SHP77 treated with DMSO at 0.1 percent for 48 hours (cell line): ENCODE measurements around the gene BMP10.

Experiments
- DNase-seq: peaks from one replicate; lab custom pipeline; 2025; lab: John Stamatoyannopoulos, UW

BMP10 gene, protein sequence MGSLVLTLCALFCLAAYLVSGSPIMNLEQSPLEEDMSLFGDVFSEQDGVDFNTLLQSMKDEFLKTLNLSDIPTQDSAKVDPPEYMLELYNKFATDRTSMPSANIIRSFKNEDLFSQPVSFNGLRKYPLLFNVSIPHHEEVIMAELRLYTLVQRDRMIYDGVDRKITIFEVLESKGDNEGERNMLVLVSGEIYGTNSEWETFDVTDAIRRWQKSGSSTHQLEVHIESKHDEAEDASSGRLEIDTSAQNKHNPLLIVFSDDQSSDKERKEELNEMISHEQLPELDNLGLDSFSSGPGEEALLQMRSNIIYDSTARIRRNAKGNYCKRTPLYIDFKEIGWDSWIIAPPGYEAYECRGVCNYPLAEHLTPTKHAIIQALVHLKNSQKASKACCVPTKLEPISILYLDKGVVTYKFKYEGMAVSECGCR

DNA sequence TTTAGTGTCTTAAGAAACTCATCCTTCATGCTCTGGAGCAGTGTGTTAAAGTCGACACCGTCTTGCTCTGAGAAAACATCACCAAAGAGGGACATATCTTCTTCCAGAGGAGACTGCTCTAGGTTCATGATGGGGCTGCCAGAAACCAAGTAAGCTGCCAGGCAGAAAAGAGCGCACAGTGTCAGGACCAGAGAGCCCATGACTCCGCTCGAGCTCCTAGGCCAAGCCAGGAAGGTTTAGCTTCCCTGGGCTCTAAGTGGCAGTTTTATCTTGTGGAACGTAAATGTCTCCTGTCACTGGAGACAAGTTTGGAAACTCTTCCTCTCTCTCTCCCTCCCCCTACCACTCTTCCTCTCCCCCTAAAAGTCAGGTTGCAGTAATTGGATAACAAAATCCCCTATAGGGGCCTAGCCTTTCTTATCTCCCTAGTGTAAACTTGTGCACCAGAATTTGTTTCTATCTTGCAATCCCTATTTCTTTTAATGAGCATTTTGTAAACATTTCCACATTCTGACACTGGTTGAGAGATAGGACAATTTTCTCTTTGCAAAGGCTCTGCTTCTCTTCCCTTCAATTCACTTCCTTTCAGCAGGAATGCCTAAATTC is at the start of gene BMP10:
Gene BMP10 (minus strand): TSS at position 239 of the 606 bp plus-strand sequence. CDS start 39 bp downstream, at position 200.
- DNase-seq = no peak

- DNase-seq = no peak
Measured at GRCh38 chr2:68920481-68921170, 49.4 kb upstream of the BMP10 start.

DNA sequence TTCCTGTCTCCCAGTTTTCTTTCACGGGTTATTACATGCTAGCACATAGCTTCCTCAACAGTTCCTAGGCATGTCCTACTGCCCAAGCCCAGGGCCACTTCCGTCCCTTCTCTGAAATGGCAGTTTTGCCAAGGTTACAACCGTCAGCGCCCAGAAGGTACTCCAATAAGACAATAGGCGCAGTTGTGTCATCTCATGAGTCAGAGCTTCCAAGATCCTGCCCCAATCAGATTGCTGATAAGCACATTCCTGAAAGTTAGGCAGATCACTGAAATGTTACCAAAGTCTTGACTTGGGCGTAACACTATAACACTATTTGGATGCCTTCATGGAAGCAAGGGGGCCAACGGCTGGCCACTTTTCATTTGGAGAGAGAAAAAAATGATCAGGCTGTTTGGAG is 47.3 kb upstream of the BMP10 start:
- DNase-seq = no peak

DNA sequence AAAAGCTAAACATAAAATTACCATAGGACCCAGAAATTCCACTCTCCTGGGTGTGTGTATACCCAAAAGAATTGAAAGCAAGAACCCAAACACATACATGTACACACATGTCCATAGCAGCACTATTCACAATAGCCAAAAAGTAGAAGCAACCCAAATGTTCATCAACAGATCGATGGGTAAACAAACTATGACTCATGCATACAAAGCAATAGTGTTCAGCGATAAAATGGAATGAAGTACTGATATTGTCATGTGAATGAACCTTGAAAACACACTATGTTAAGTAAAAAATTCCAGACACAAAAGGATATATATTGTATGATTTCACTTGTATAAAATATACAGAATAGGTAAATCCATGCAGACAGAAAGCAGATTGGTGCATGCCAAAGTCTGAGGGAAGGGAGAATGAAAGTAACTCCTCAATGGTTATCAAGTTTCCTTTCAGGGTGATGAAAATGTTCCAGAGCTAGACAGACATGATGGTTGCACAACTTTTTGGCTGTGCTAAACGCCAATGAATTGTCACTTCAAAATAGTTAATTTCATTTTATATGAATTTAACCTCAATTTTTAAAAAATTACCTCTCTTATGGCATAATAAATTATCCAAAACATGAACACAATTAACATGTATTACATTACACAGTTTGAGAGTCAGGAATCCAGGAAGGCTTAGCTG is 46.0 kb upstream of the BMP10 start:
- no peak for DNase-seq

GRCh38 chr2:68916226-68916625 is 45.0 kb upstream of the BMP10 start:
- DNase-seq = no peak

DNA sequence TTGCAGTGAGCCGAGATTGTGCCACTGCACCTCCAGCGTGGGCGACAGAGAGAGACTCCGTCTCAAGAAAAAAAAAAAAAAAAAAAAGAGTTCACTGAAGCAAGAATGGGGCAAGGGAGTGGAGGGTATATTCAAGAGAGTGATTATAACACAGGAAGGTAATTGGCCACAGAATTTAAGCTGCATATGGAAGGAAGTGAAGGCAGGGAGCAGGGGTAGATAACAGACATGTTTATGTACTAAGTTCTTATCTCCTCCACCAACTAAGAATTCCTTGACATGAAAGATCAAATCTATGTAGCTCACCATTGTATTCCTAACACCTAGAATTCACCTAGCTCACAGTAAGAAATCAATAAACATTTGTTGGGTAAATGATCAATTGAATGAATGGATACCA is 44.2 kb upstream of the BMP10 start:
- no peak for DNase-seq

DNA sequence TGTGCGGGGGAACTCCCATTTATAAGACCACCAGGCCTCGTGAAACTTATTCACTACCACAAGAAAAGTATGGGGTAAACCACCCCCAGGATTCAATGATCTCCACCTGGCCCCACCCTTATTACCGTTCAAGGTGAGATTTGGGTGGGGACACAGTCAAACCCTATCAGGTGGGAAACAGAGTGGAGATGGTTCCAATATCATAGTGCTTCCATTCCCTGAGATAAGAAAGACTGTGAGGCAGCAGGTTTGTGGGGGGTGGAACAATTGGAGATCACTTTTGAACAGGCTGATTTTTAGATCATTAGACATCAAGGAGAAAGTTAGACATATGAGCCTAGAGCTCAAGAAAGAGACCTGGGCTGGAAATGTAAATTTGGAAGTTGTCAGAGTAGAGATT is 42.2 kb upstream of the BMP10 start:
- DNase-seq = no peak

DNA sequence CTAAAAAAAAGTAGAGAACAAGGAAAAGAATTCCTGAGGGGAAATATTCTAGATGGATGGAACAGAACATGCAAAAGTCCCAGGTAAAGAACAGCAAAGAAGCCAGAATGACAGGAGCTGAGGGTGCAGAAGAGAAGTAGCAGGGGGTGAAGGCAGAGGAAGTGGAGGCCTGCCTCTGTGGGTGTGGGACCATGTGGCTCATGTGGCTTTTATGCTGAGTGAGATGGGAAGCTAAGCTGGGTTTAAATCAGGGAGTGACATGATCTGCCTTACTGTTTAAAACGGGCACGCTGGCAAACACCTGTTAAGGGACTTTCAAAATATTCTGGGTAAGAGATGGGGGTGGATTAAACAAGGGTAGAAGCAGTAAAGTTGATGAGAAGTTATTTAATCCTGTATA is 41.5 kb upstream of the BMP10 start:
- DNase-seq = no peak

GRCh38 chr2:68912111-68912510 is 40.9 kb upstream of the BMP10 start:
- DNase-seq = no peak

DNA sequence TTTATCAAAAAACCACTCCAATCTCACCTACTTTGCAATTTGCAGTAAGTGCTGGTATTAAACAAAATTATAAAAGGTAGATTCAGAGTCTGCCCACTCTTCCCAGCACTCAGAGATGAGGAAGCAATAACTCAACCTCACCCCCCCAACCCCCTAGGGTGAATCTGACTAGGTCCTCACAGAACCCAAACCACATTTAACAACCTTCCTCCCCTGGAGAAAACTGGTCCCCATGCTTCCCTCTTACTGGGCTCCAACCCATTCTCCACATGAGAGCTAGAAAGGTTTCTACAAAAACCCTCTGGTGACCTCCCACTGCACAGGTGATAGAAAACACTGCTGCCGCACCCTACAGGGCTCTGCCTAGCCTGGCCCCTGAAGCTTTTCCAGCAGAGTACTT is 40.5 kb upstream of the BMP10 start:
- no peak for DNase-seq

- DNase-seq = no peak
Measured at GRCh38 chr2:68911246-68911645, 40.0 kb upstream of the BMP10 start.

GRCh38 chr2:68909793-68910674 is 38.8 kb upstream of the BMP10 start:
- peak; percentile 17 for DNase-seq

GRCh38 chr2:68908392-68908970 is 37.3 kb upstream of the BMP10 start:
- peak; percentile 56 for DNase-seq

GRCh38 chr2:68907920-68908253 is 36.7 kb upstream of the BMP10 start:
- no peak for DNase-seq

GRCh38 chr2:68907232-68907919 is 36.2 kb upstream of the BMP10 start:
- no peak for DNase-seq

DNA sequence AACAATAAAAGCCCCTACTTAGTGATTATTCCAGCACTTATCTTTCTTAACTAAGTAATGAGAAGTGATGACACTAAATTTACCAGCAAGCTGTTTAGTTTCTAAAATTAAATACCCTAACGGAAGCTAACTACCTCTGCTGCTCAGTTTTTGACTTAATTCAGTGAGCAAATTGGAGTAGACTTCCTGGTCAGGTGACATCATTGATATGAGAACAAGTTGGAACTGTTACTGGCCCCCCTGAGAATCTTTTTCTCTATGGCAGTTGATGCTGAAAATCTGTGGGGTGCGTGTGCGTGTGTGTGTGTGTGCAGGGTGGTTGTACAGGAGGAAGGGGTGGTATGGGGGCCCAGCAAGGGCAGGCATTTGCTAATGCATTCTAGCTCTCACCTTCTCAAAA is 35.5 kb upstream of the BMP10 start:
- no peak for DNase-seq

DNA sequence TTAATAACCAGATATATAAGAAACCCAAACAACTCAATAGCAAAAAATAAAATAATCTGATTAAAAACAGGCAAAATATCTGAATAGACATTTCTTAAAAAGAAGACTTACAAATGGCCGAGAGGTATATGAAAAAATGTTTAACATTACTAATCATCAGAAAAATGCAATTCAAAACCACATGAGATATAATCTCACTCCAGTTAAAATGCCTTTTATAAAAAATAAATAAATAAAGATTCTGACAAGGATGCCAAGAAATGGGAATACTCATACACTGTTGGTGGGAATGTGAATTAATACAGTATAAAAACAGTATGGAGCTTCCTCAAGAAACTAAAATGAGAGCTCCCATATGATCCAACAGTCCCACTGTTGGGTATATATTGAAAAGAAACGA is 33.9 kb upstream of the BMP10 start:
- no peak for DNase-seq

DNA sequence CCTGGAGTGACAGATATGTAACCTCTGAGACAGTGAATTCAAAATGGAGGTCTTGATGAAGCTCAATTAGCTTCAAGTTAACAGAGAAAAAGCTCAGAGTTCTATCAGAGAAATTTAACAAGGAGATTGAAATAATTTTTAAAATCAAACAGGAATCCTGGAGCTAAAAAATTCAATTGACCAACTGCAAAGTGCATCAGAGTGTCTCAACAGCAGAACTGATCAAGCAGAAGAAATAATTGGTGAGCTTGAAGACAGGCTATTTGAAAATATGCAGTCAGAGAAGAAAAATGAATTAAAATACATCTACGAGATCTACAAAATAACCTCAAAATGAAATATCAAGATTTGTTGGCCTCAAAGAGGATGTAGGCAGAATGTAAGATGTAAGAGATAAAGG is 30.4 kb upstream of the BMP10 start:
- DNase-seq = no peak

DNA sequence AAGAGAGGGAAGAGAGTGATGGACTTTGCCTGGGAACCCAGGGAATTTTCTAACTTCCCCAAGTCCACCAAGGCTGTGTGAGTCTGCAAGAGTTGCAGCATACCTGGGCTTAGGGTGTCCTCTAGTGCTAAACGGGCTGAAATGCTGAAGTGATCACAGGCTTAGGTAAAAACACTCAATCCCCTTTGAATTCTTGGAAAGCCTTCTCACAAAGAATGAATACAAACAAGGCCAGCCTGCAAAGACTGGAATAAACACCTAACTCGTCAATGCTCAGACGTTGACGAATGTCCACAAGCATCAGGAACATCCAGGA is 30.0 kb upstream of the BMP10 start:
- DNase-seq = no peak

DNA sequence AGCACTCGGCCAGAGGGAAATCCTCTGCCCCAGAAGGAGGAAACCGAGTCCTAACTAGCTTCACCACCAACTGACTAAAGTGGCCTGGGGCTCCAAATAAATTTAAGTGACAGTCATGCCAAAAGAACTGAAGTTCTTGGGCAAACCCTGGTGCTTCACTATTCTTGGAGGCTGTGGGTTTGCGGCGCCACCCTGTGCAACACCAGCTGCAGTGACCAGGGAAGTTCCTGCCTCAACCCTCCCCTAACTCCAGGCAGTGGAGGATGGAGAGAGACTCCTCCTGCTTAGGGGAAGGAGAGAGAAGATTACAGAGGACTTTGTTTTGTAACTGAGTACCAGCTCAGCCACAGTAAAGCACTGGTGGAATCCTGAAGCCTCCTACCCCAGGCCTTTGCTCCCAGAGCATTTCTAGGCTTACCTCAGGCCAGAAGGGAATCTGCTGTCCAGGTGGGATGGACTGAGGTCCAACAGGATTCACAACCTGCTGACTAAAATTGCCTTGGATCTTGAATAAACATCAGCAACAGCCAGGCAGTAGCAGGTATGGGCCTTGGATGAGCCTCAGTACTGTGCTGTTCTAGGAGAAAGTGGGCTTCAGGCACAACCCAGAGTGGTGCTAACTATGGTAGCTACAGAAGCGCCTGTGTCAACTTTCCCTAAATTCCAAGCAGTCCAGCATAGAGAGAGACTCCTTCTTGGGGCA is 29.4 kb upstream of the BMP10 start:
- no peak for DNase-seq
